Measurements from ENCODE around the gene PCNT.

DNA sequence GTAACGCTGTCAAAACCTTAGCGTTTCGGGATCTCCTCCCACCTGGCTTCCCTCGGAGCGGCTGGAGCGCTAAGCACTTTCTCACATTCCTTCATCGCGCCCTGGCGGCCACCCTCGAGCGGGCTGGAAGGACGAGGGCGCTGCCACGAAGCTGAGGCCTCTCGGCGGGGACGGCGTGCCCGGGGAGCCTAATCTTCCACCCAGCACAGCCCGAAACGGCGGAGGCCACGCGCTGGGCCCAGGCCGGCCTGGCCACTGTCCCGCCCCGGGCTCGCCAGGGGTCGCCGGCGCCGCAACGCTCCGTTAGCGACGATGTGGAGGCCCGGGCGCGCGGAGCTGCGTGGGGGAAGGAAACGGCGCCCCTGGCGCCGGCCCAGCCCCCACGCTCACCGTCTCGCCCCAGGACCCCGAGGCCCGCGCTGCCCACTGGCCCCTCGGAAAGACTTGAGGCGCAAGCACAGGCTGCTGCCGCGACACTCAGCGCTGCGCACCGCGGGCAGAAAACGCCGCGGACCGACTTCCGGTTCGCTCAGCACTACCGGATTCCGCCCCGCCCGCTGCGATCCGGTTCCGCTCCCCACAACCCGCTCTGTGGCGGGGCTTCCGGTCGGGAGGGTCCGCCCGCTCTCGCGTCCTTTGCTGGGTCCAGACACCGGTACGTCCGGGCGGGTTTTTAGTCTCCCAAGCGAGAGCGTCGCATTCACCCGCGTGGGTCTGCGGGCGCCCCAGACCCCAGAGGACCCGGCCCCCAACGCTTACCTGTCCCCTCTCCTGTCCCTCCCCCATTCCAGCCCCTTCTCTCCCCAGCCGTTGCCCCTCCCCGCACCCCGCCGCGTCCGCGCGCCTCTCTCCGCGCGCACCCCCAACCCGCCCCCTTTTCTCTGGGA is 38.0 kb upstream of the PCNT start, which contains the start of gene YBEY:
- TF ChIP-seq, protein P1, sequence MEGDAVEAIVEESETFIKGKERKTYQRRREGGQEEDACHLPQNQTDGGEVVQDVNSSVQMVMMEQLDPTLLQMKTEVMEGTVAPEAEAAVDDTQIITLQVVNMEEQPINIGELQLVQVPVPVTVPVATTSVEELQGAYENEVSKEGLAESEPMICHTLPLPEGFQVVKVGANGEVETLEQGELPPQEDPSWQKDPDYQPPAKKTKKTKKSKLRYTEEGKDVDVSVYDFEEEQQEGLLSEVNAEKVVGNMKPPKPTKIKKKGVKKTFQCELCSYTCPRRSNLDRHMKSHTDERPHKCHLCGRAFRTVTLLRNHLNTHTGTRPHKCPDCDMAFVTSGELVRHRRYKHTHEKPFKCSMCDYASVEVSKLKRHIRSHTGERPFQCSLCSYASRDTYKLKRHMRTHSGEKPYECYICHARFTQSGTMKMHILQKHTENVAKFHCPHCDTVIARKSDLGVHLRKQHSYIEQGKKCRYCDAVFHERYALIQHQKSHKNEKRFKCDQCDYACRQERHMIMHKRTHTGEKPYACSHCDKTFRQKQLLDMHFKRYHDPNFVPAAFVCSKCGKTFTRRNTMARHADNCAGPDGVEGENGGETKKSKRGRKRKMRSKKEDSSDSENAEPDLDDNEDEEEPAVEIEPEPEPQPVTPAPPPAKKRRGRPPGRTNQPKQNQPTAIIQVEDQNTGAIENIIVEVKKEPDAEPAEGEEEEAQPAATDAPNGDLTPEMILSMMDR (IDR thresholded peaks at IDR 0.05; ENCODE audit: low read depth, low read length, poor library complexity, severe bottlenecking), result peak; percentile 61
- TF ChIP-seq EZH2phosphoT487 (IDR thresholded peaks at IDR 0.05; ENCODE audit: borderline replicate concordance, low read length), result no peak

Data from DOHH2 (cell line).